Esophagus squamous epithelium (tissue), 4 donors: ENCODE results near the gene DUS3L.

Source experiments
- CTCF ChIP-seq, 6 experiments: fragments of 450-650 bp in 4 of 6; fragments of 200-600 bp in 2 of 6; sonication (generic) in 2 of 6; IDR thresholded peaks; one replicate each; pipeline ENCODE4 v1.5.1; 2016 to 2019; ENCODE audit warnings: antibody characterized with exemption in 6 of 6, mild to moderate bottlenecking in 4 of 6, moderate library complexity in 4 of 6
- POLR2A ChIP-seq, 4 donors: fragments of 450-650 bp; IDR thresholded peaks; one replicate each; pipeline ENCODE4 v1.6.1; 2017; ENCODE audit warnings: antibody characterized with exemption in 4 of 4, mild to moderate bottlenecking in 4 of 4, moderate library complexity in 3 of 4

GRCh38 chr19:5800361-5801270 lies 9.7 kb upstream of the DUS3L start:
- TF ChIP-seq CTCF (IDR thresholded peaks at IDR 0.05) (no peak), POLR2A (IDR thresholded peaks at IDR 0.05) (no peak)
